B cell (primary cell): Measurements from ENCODE around the gene CBLB. TPM values are rescaled to one million over a fixed set of nuclear protein-coding genes. Genes with fewer than 3 reads are reported as not detected.

ENCODE experiments used
- ATAC-seq: fragments of 200-7000 bp; cut with Tn5 transposase; one replicate; pipeline ENCODE4 v1.10.0; 2021; ENCODE audit warnings: low read depth, mild to moderate bottlenecking, moderate number of reproducible peaks, moderate library complexity
- CTCF ChIA-PET: fragments of 350-600 bp; sonication (Branson Sonifier 250); formaldehyde crosslinking; loops from one replicate; lab custom pipeline; 2021; ENCODE audit warnings: antibody characterized with exemption, inconsistent platforms; lab: Charles Lee
- POLR2A ChIA-PET: fragments of 350-600 bp; sonication (Branson Sonifier 250); formaldehyde crosslinking; loops from one replicate; lab custom pipeline; 2021; ENCODE audit warnings: antibody characterized with exemption; lab: Charles Lee
- DNase-seq: peaks from one replicate; pipeline ENCODE4 v3.0.0; 2013
- H2AFZ ChIP-seq: 2 replicates; pipeline ENCODE4 v1.6.1; 2012; ENCODE audit warnings: mild to moderate bottlenecking, low read depth, low read length; ENCODE audit not compliant: insufficient read depth, poor library complexity, severe bottlenecking
- H3K27ac ChIP-seq, 2 donors: 1 replicate in 1 of 2; 2 replicates in 1 of 2; pipeline ENCODE4 v1.5.1; 2012 to 2013; ENCODE audit warnings: low read length in 2 of 2, mild to moderate bottlenecking in 2 of 2, moderate library complexity in 1 of 2
- H3K27me3 ChIP-seq, 4 experiments: fragments of 200-600 bp in 1 of 4; sonication (generic) in 1 of 4; replicated peaks in 1 of 4; 1 replicate in 2 of 4; 2 replicates in 2 of 4; pipeline versions ENCODE4 v1.6.1 to v1.7.0; 2013 to 2016; ENCODE audit warnings: low read length in 3 of 4, mild to moderate bottlenecking in 2 of 4, mixed read lengths in 1 of 4, moderate library complexity in 1 of 4; ENCODE audit not compliant: insufficient read depth in 4 of 4, control insufficient read depth in 3 of 4; ENCODE audit errors: control extremely low read depth in 1 of 4
- H3K36me3 ChIP-seq, 2 experiments: replicated peaks in 1 of 2; 1 replicate in 1 of 2; 2 replicates in 1 of 2; pipeline versions ENCODE4 v1.6.1 to v1.7.1; 2013; ENCODE audit warnings: low read length in 1 of 2; ENCODE audit not compliant: insufficient read depth in 2 of 2, control insufficient read depth in 1 of 2; ENCODE audit errors: control extremely low read depth in 1 of 2, extremely low read depth in 1 of 2
- H3K4me1 ChIP-seq, 2 donors: fragments of 200-600 bp in 1 of 2; sonication (generic) in 1 of 2; 1 replicate in 1 of 2; 2 replicates in 1 of 2; pipeline versions ENCODE4 v1.5.1 to v1.6.1; 2013 to 2017; ENCODE audit warnings: low read length in 2 of 2; ENCODE audit not compliant: control insufficient read depth in 2 of 2, insufficient read depth in 2 of 2
- H3K4me2 ChIP-seq: replicated peaks from 2 replicates; pipeline ENCODE3; 2012; ENCODE audit warnings: mild to moderate bottlenecking, low read depth, low read length; ENCODE audit not compliant: poor library complexity, severe bottlenecking
- H3K4me3 ChIP-seq, 5 experiments: fragments of 200-600 bp in 1 of 5; sonication (generic) in 1 of 5; 1 replicate in 3 of 5; 2 replicates in 2 of 5; pipeline versions ENCODE4 v1.5.1 to v1.7.0; 2011 to 2016; ENCODE audit warnings: low read length in 4 of 5, mild to moderate bottlenecking in 4 of 5, low read depth in 2 of 5, control low read depth in 1 of 5, moderate library complexity in 1 of 5; ENCODE audit not compliant: insufficient read depth in 1 of 5; ENCODE audit errors: control extremely low read depth in 1 of 5, extremely low read depth in 1 of 5
- H3K79me2 ChIP-seq: fragments of 200-600 bp; sonication (generic); one replicate; pipeline ENCODE4 v1.6.0; 2016; ENCODE audit warnings: low read length; ENCODE audit not compliant: control insufficient read depth, insufficient read depth
- H3K9ac ChIP-seq: fragments of 200-600 bp; sonication (generic); 2 replicates; pipeline ENCODE4 v1.6.1; 2017; ENCODE audit warnings: mild to moderate bottlenecking, low read length, moderate library complexity
- H3K9me3 ChIP-seq, 3 donors: one replicate each; pipeline versions ENCODE4 v1.6.1 to v1.7.1; 2013; ENCODE audit warnings: low read length in 2 of 3; ENCODE audit not compliant: control insufficient read depth in 2 of 3, insufficient read depth in 1 of 3; ENCODE audit errors: control extremely low read depth in 1 of 3
- H4K20me1 ChIP-seq: 2 replicates; pipeline ENCODE4 v1.6.0; 2012; ENCODE audit warnings: mild to moderate bottlenecking, low read length; ENCODE audit not compliant: insufficient read depth, control insufficient read depth, poor library complexity, severe bottlenecking
- H3K27ac Mint-ChIP-seq: one replicate; pipeline ENCODE4 v1.8.0; 2021; ENCODE audit warnings: mixed read lengths
- H3K27me3 Mint-ChIP-seq: one replicate; pipeline ENCODE4 v1.8.0; 2021; ENCODE audit warnings: mixed read lengths
- H3K4me1 Mint-ChIP-seq: one replicate; pipeline ENCODE4 v1.8.0; 2021; ENCODE audit warnings: mixed read lengths
- H3K4me3 Mint-ChIP-seq: one replicate; pipeline ENCODE4 v1.8.0; 2021; ENCODE audit warnings: mixed read lengths
- H3K9me3 Mint-ChIP-seq: one replicate; pipeline ENCODE4 v1.8.0; 2022; ENCODE audit warnings: mixed read lengths; ENCODE audit not compliant: insufficient read depth
- CTCF ChIP-seq: fragments of 200-600 bp; IDR thresholded peaks from one replicate; pipeline ENCODE4 v1.8.0; 2022; ENCODE audit warnings: antibody characterized with exemption, mild to moderate bottlenecking
- EZH2 ChIP-seq: IDR thresholded peaks from 2 replicates; pipeline ENCODE4 v1.6.1; 2012; ENCODE audit warnings: borderline replicate concordance, low read depth, mild to moderate bottlenecking, moderate library complexity, low read length; ENCODE audit not compliant: insufficient read depth, poor library complexity, severe bottlenecking
- WGBS: methylation state at CpG from one replicate; pipeline ENCODE4 v1.1.5; 2013; ENCODE audit warnings: missing lambda C conversion rate; ENCODE audit not compliant: insufficient coverage; 5-methylcytosine and 5-hydroxymethylcytosine counted together
- intact Hi-C: fragments of 100-400 bp; cut with micrococcal nuclease; formaldehyde crosslinking; loops from one replicate; pipeline ENCODE4 v1.10.0; 2022
- polyA plus RNA-seq: library from polyadenylated mRNA; depleted of rRNA; stranded (reverse); fragments of >200 nt; gene quantifications from 2 replicates; pipeline ENCODE4 v1.2.3, GENCODE V29; 2012
- total RNA-seq, 2 donors: library from RNA; stranded (reverse); fragments of 120-200 nt in 1 of 2; gene quantifications; 1 replicate in 1 of 2; 2 replicates in 1 of 2; pipeline versions ENCODE4 v1.2.3 to v1.2.4, GENCODE V29; 2013 to 2022

CBLB gene
- total and polyA plus RNA-seq, 2 donors (not counting 1 experiment from before 2014, with no cell fraction given), result 19.0 to 135 TPM

DNA sequence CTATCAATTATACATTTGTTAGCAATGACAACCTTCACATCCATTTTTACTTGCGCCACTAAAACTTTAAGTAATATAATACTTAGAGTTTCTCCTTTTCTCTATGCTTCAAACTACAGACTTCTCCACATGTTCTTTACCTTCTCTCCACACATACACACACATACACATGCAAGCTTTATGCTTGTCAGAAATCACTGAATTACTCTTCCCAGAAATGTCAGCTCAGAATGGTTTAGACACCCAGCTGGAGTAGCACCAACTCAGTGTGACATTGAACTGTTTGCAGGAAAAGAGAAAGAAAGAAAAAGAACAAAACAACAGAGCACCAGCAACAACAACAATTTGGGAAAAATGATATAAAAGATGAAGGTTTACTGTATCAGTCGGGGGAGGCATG, 20.9 kb downstream of the CBLB start:
- no peak overlapping the region for H3K27ac Mint-ChIP-seq
- H3K4me1 Mint-ChIP-seq, result peaks cover 37% of the 10 kb centered on the region
- ChIA-PET CTCF (interaction anchor here (1.1 kb wide), 1 partner anchor 11 kb away, joined by 3 read pairs; no protein-coding TSS in a partner anchor), POLR2A (no interaction called here)
- no peak overlapping the region for H3K4me2 ChIP-seq
- no peak overlapping the region for H3K4me3 Mint-ChIP-seq
- H3K9me3 Mint-ChIP-seq, result no peaks in the 10 kb centered on the region
- H2AFZ ChIP-seq, result no peak overlapping the region
- intact Hi-C loops, result no loop called here
- H3K27me3 Mint-ChIP-seq, result no peaks in the 10 kb centered on the region
- no peaks in the 10 kb centered on the region for H4K20me1 ChIP-seq
- H3K9ac ChIP-seq, result no peak overlapping the region
- peaks cover 9 to 18% of the 10 kb centered on the region in 2 experiments for H3K36me3 ChIP-seq
- DNase-seq, result no peak
- ATAC-seq, result no peak
- no peak for TF ChIP-seq CTCF
- TF ChIP-seq EZH2, result no peak
- H3K27ac ChIP-seq, result no peak overlapping the region
- no CpG with 5 or more reads among the region's 2 CpGs for WGBS
- H3K27me3 ChIP-seq, result no peaks in the 10 kb centered on the region
- H3K9me3 ChIP-seq, result peaks cover 0 to 1% (median 0%) of the 10 kb centered on the region in 3 donors
- H3K4me1 ChIP-seq, result peaks cover 17 to 19% of the 10 kb centered on the region in 2 donors
- peaks cover 59% of the 10 kb centered on the region for H3K79me2 ChIP-seq
- no peak overlapping the region for H3K4me3 ChIP-seq

DNA sequence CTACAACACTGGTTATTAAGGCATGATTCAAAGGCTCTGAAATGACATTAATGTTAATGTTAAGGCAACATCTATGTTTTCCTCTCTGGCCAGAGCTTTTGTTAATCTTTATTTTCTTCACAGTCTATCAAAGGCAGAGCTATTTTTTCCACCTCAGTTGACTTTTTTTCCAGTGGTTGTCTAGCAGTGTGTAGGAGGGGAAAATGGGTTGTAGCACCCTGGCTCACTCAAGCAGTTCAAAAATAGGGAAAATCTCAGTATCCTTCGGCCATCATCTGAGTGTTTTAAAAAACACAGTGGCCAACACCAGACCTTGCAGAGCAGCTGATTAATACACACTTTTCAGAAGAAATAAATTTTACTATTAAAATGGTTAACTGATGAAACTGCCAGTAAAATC, 21.4 kb downstream of the CBLB start:
- no peak for ATAC-seq
- Histone ChIP-seq H3K4me2 (no peak overlapping the region), H3K9me3 (peaks cover 0 to 1% (median 0%) of the 10 kb centered on the region in 3 donors), H3K9ac (no peak overlapping the region), H3K27ac (no peak overlapping the region), H3K4me1 (peaks cover 16 to 17% of the 10 kb centered on the region in 2 donors), H3K27me3 (no peaks in the 10 kb centered on the region), H3K36me3 (peaks cover 9 to 19% of the 10 kb centered on the region in 2 experiments), H2AFZ (no peak overlapping the region), H3K4me3 (no peak overlapping the region), H4K20me1 (no peaks in the 10 kb centered on the region), H3K79me2 (peaks cover 63% of the 10 kb centered on the region)
- H3K9me3 Mint-ChIP-seq, result no peaks in the 10 kb centered on the region
- intact Hi-C loops, result no loop called here
- TF ChIP-seq CTCF, result no peak
- TF ChIP-seq EZH2, result no peak
- DNase-seq, result no peak
- no CpG with 5 or more reads among the region's 1 CpG for WGBS
- no peaks in the 10 kb centered on the region for H3K27me3 Mint-ChIP-seq
- H3K4me3 Mint-ChIP-seq, result no peak overlapping the region
- ChIA-PET POLR2A (no interaction called here), CTCF (interaction anchor here (0.7 to 1.1 kb wide), 2 partner anchors 11 to 24 kb away, joined by 3 to 4 read pairs; no protein-coding TSS in a partner anchor)
- no peak overlapping the region for H3K27ac Mint-ChIP-seq
- peaks cover 34% of the 10 kb centered on the region for H3K4me1 Mint-ChIP-seq
